Breast epithelium (tissue), 4 donors: ENCODE data around the gene HELQ. TPM values are rescaled to one million over a fixed set of nuclear protein-coding genes. Genes with fewer than 3 reads are reported as not detected.

Experiments used
- DNase-seq, 2 donors: peaks; one replicate each; pipeline ENCODE4 v3.0.0-alpha.2; 2019; ENCODE audit warnings: low spot score in 2 of 2
- H3K27ac ChIP-seq, 2 donors: fragments of 200-600 bp; sonication (generic) in 1 of 2; one replicate each; pipeline ENCODE4 v1.5.1; 2016 to 2019; ENCODE audit warnings: mild to moderate bottlenecking in 1 of 2
- H3K27me3 ChIP-seq, 2 donors: fragments of 200-600 bp; sonication (generic) in 1 of 2; one replicate each; pipeline versions ENCODE4 v1.5.1 to v1.6.0; 2017 to 2019; ENCODE audit warnings: control low read depth in 1 of 2, mild to moderate bottlenecking in 1 of 2
- H3K36me3 ChIP-seq: fragments of 200-600 bp; one replicate; pipeline ENCODE4 v1.5.1; 2019
- H3K4me1 ChIP-seq, 2 donors: fragments of 200-600 bp; sonication (generic); one replicate each; pipeline ENCODE4 v1.5.1; 2016 to 2019; ENCODE audit warnings: control low read depth in 1 of 2
- H3K4me3 ChIP-seq, 3 donors: fragments of 200-600 bp; sonication (generic); 1 replicate in 2 of 3; 2 replicates in 1 of 3; pipeline ENCODE4 v1.5.1; 2016 to 2019; ENCODE audit warnings: mild to moderate bottlenecking in 3 of 3, moderate library complexity in 2 of 3
- H3K9me3 ChIP-seq, 2 donors: fragments of 200-600 bp; sonication (generic) in 1 of 2; one replicate each; pipeline ENCODE4 v1.5.1; 2016 to 2019; ENCODE audit warnings: control low read depth in 1 of 2
- CTCF ChIP-seq, 3 donors: fragments of 450-650 bp; IDR thresholded peaks; one replicate each; pipeline ENCODE4 v1.5.1; 2016 to 2017; ENCODE audit warnings: antibody characterized with exemption in 3 of 3, mild to moderate bottlenecking in 3 of 3, moderate library complexity in 3 of 3
- POLR2A ChIP-seq: fragments of 450-650 bp; IDR thresholded peaks from one replicate; pipeline ENCODE4 v1.6.1; 2016; ENCODE audit warnings: antibody characterized with exemption, mild to moderate bottlenecking, moderate library complexity
- POLR2AphosphoS5 ChIP-seq, 3 donors: sonication (generic); formaldehyde crosslinking; IDR thresholded peaks; one replicate each; pipeline ENCODE4 v1.6.1; 2017; ENCODE audit warnings: antibody characterized with exemption in 3 of 3
- intact Hi-C: fragments of 100-400 bp; cut with DNase I; formaldehyde crosslinking; loops from one replicate; pipeline ENCODE4 v1.15.1; 2023; ENCODE audit warnings: low total_unique reads
- total RNA-seq, 3 donors: library from RNA; depleted of rRNA; stranded (reverse); fragments of >200 nt; gene quantifications; one replicate each; pipeline ENCODE4 v1.1.0, GENCODE V29; 2016

HELQ gene
- total RNA-seq, 3 donors from 2014 or later: 14.4 to 24.3 (median 16.3) TPM

- Histone ChIP-seq H3K36me3 (no peaks in the 10 kb centered on the region), H3K9me3 (no peaks in the 10 kb centered on the region), H3K27ac (no peak overlapping the region), H3K4me3 (no peak overlapping the region), H3K27me3 (no peaks in the 10 kb centered on the region), H3K4me1 (no peaks in the 10 kb centered on the region)
- DNase-seq: no peak
- intact Hi-C loops: no loop called here
- TF ChIP-seq POLR2A (no peak), CTCF (IDR thresholded peaks at IDR 0.05) (peak in 1 of 3 donors; percentile 18)
Observed at GRCh38 chr4:83362492-83363329, 92.9 kb downstream of the HELQ start.

- TF ChIP-seq POLR2AphosphoS5 (IDR thresholded peaks at IDR 0.05) (no peak), CTCF (IDR thresholded peaks at IDR 0.05) (no peak), POLR2A (no peak)
- intact Hi-C loops: no loop called here
Observed at GRCh38 chr4:83361416-83362103, 94.1 kb downstream of the HELQ start.

GRCh38 chr4:83360018-83360417 is 95.6 kb downstream of the HELQ start:
- H3K4me1 ChIP-seq: no peaks in the 10 kb centered on the region
- TF ChIP-seq CTCF (IDR thresholded peaks at IDR 0.05) (no peak), POLR2AphosphoS5 (IDR thresholded peaks at IDR 0.05) (no peak), POLR2A (no peak)
- intact Hi-C loops: no loop called here
- H3K4me3 ChIP-seq: no peak overlapping the region
- no peaks in the 10 kb centered on the region for H3K27me3 ChIP-seq
- H3K9me3 ChIP-seq: no peaks in the 10 kb centered on the region
- no peak for DNase-seq
- H3K36me3 ChIP-seq: no peaks in the 10 kb centered on the region
- no peak overlapping the region for H3K27ac ChIP-seq

More at GRCh38 chr4:83361416-83362103, 94.1 kb downstream of the HELQ start:
- Histone ChIP-seq H3K27ac (no peak overlapping the region), H3K36me3 (no peaks in the 10 kb centered on the region), H3K27me3 (no peaks in the 10 kb centered on the region), H3K4me1 (no peaks in the 10 kb centered on the region), H3K4me3 (no peak overlapping the region), H3K9me3 (no peaks in the 10 kb centered on the region)
- no peak for DNase-seq

GRCh38 chr4:83358410-83358809 is 97.2 kb downstream of the HELQ start:
- no peak overlapping the region for H3K4me3 ChIP-seq
- TF ChIP-seq POLR2AphosphoS5 (IDR thresholded peaks at IDR 0.05) (no peak), POLR2A (no peak), CTCF (IDR thresholded peaks at IDR 0.05) (no peak)
- H3K27me3 ChIP-seq: no peaks in the 10 kb centered on the region
- H3K4me1 ChIP-seq: no peaks in the 10 kb centered on the region
- H3K9me3 ChIP-seq: peaks cover 0 to 6% of the 10 kb centered on the region in 2 donors
- no peak for DNase-seq
- no peaks in the 10 kb centered on the region for H3K36me3 ChIP-seq
- H3K27ac ChIP-seq: no peak overlapping the region
- intact Hi-C loops: no loop called here

Other genes with a start within 250 kb of the HELQ start
- 10 to 100 TPM in 1 of 3 donors, 1 to 10 TPM in 2; 8.6 to 10.8 (median 9.4) TPM for gene COQ2, start 171.0 kb downstream of the HELQ start, total RNA-seq
- gene HPSE, start 121.0 kb downstream of the HELQ start, total RNA-seq: 1 to 10 TPM; 1.3 to 3.8 (median 1.6) TPM
- 10 to 100 TPM; 13.8 to 25.9 (median 16.8) TPM for gene MRPS18C, start 235 bp upstream of the HELQ start, total RNA-seq
- gene ABRAXAS1, start 29.3 kb upstream of the HELQ start, total RNA-seq: 10 to 100 TPM; 13.8 to 17.4 (median 15.4) TPM
- 1 to 10 TPM; 5.1 to 7.6 (median 5.6) TPM for gene GPAT3, start 80.3 kb upstream of the HELQ start, total RNA-seq